OCI-M2 (cell line): Measurements from ENCODE around the gene RUFY4.

Experiments used
- DNase-seq: peaks from one replicate; lab custom pipeline; 2025; ENCODE audit not compliant: unreplicated experiment; lab: John Stamatoyannopoulos, UW

RUFY4 gene

GRCh38 chr2:218059289-218059688 is 9.8 kb upstream of the RUFY4 start:
- DNase-seq: no peak

GRCh38 chr2:218060118-218060517 is 8.9 kb upstream of the RUFY4 start:
- no peak for DNase-seq

- no peak for DNase-seq
Measured at GRCh38 chr2:218060950-218061660, 7.9 kb upstream of the RUFY4 start.

GRCh38 chr2:218063486-218063885 is 5.6 kb upstream of the RUFY4 start:
- DNase-seq: no peak

GRCh38 chr2:218063896-218064295 is 5.2 kb upstream of the RUFY4 start:
- no peak for DNase-seq

GRCh38 chr2:218065239-218066006 is 3.6 kb upstream of the RUFY4 start:
- no peak for DNase-seq

- DNase-seq: no peak
Measured at GRCh38 chr2:218066926-218067515, 2.0 kb upstream of the RUFY4 start.

GRCh38 chr2:218067523-218067922 is 1.5 kb upstream of the RUFY4 start:
- no peak for DNase-seq

- no peak for DNase-seq
Measured at GRCh38 chr2:218069606-218070300, 700 bp downstream of the RUFY4 start.

GRCh38 chr2:218070587-218070986 is 1.5 kb downstream of the RUFY4 start:
- no peak for DNase-seq

- DNase-seq: no peak
Measured at GRCh38 chr2:218071218-218071937, 2.3 kb downstream of the RUFY4 start.

GRCh38 chr2:218072002-218072401 is 2.9 kb downstream of the RUFY4 start:
- DNase-seq: no peak

- no peak for DNase-seq
Measured at GRCh38 chr2:218072478-218073024, 3.5 kb downstream of the RUFY4 start.

- DNase-seq: no peak
Measured at GRCh38 chr2:218073185-218073584, 4.1 kb downstream of the RUFY4 start.

- DNase-seq: no peak
Measured at GRCh38 chr2:218074031-218074430, 5.0 kb downstream of the RUFY4 start.

GRCh38 chr2:218075975-218076811 is 7.1 kb downstream of the RUFY4 start:
- no peak for DNase-seq

- no peak for DNase-seq
Measured at GRCh38 chr2:218077464-218078216, 8.6 kb downstream of the RUFY4 start.

- DNase-seq: no peak
Measured at GRCh38 chr2:218079943-218080913, 11.2 kb downstream of the RUFY4 start.
